BE2C (cell line): ENCODE results near the gene COQ8B.

Experiments
- DNase-seq: peaks from one replicate; pipeline ENCODE4 v3.0.0-alpha.2; 2020
- H3K27me3 ChIP-seq: fragments of 250-450 bp; sonication (Bioruptor Pico); 2 replicates; pipeline ENCODE4 v1.5.1; 2020; ENCODE audit warnings: mild to moderate bottlenecking
- H3K36me3 ChIP-seq: fragments of 250-450 bp; sonication (Bioruptor Pico); 2 replicates; pipeline ENCODE4 v1.5.1; 2020; ENCODE audit warnings: mild to moderate bottlenecking
- H3K4me1 ChIP-seq: fragments of 250-450 bp; sonication (Bioruptor Pico); 2 replicates; pipeline ENCODE4 v1.5.1; 2020
- H3K4me3 ChIP-seq: 2 replicates; pipeline ENCODE4 v1.5.1; 2011; ENCODE audit warnings: low read depth, low read length
- H3K9me3 ChIP-seq: fragments of 250-450 bp; sonication (Bioruptor Pico); 2 replicates; pipeline ENCODE4 v1.5.1; 2020
- TF ChIP-seq, protein P1 (sequence below): IDR thresholded peaks from 2 replicates; pipeline ENCODE4 v1.5.1; 2012; ENCODE audit warnings: mild to moderate bottlenecking, low read depth, low read length

The COQ8B gene

GRCh38 chr19:40646743-40647254 is 69.9 kb downstream of the COQ8B start:
- DNase-seq, result no peak
- TF ChIP-seq, protein P1, sequence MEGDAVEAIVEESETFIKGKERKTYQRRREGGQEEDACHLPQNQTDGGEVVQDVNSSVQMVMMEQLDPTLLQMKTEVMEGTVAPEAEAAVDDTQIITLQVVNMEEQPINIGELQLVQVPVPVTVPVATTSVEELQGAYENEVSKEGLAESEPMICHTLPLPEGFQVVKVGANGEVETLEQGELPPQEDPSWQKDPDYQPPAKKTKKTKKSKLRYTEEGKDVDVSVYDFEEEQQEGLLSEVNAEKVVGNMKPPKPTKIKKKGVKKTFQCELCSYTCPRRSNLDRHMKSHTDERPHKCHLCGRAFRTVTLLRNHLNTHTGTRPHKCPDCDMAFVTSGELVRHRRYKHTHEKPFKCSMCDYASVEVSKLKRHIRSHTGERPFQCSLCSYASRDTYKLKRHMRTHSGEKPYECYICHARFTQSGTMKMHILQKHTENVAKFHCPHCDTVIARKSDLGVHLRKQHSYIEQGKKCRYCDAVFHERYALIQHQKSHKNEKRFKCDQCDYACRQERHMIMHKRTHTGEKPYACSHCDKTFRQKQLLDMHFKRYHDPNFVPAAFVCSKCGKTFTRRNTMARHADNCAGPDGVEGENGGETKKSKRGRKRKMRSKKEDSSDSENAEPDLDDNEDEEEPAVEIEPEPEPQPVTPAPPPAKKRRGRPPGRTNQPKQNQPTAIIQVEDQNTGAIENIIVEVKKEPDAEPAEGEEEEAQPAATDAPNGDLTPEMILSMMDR, result no peak
- Histone ChIP-seq H3K4me3 (no peak overlapping the region), H3K36me3 (no peaks in the 10 kb centered on the region), H3K9me3 (no peaks in the 10 kb centered on the region), H3K27me3 (no peaks in the 10 kb centered on the region), H3K4me1 (no peaks in the 10 kb centered on the region)

- Histone ChIP-seq H3K4me3 (no peak overlapping the region), H3K36me3 (no peaks in the 10 kb centered on the region), H3K4me1 (no peaks in the 10 kb centered on the region), H3K27me3 (no peaks in the 10 kb centered on the region), H3K9me3 (no peaks in the 10 kb centered on the region)
- TF ChIP-seq, protein P1, result no peak
- DNase-seq, result no peak
Measured at GRCh38 chr19:40642757-40643305, 73.9 kb downstream of the COQ8B start.

GRCh38 chr19:40642051-40642706 is 74.5 kb downstream of the COQ8B start:
- TF ChIP-seq, protein P1, result no peak
- Histone ChIP-seq H3K4me3 (no peak overlapping the region), H3K27me3 (no peaks in the 10 kb centered on the region), H3K9me3 (no peaks in the 10 kb centered on the region), H3K36me3 (no peaks in the 10 kb centered on the region), H3K4me1 (no peaks in the 10 kb centered on the region)
- DNase-seq, result no peak
